GM21825 (cell line): ENCODE measurements around the gene BPHL.
A peak's percentile ranks its signal among the peaks of the same experiment; 100 is the strongest.
"Not testable (repeated sequence)": the region's sequence is repeated elsewhere in the genome, so short reads cannot be mapped to it uniquely, and the experiment has no call there.

ENCODE experiments used
- ATAC-seq: cut with Tn5 transposase; IDR thresholded peaks from one replicate; pipeline ENCODE4 v1.9.1; 2021; ENCODE audit warnings: mild to moderate bottlenecking, moderate library complexity; ENCODE audit not compliant: unreplicated experiment

BPHL gene

DNA sequence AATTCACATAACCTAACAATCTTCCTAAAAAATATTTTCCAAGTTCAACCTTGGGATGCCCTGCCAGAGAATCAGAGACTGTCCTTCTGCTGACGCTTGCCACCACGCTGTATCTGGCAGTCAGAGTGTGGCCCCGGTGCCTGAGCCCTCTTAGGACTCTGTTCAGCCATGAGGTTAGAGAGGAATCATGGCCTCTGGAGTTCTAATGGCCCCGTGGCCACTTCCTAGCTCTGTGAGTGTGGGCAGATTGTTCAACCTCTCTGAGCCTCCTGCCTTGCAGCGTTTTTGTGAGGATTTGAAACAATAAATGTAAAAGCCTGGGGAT is 2.2 kb downstream of the BPHL start:
- ATAC-seq = no peak

DNA sequence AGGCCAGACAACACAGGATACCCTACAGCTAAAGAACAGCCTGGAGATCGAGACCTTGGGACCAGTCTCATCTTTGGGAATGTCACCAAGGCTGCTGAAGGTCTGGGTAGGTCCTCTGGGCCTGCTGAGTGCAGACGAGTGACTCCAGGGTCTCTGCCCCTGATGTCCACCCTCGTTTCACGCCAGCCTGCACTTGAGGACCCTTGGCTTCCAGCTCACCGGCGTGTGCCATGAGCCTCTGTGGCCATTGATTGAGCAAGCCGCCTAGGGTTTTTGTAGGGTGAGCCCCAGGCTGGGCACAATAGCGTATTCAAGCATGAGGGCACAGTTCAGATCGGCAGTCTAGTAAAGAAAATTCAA is 4.3 kb downstream of the BPHL start:
- no peak for ATAC-seq

- no peak for ATAC-seq
These were observed 6.2 kb downstream of the BPHL start for GRCh38 chr6:3124667-3125066.

DNA sequence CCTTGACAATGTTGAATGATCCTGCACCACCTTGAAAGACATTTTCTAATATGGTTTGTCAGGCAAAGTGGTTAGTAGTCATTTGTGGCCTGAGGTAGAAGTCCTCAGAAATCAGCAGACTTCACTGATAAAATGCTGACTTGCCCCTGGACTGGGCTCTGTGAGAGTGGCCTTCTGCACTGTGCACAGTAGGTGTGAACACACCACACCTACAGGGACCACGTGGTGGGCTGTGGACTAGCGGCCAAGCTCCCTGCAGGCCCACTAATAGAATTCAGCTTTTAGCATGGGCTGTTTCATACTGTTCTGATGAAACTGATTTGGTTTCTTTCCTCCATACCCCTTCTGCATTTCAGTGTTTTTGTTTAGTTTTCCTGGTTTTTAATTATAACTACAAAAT is 7.3 kb downstream of the BPHL start:
- ATAC-seq = no peak

- no peak for ATAC-seq
These were observed 10.0 kb downstream of the BPHL start for GRCh38 chr6:3128356-3129108.

DNA sequence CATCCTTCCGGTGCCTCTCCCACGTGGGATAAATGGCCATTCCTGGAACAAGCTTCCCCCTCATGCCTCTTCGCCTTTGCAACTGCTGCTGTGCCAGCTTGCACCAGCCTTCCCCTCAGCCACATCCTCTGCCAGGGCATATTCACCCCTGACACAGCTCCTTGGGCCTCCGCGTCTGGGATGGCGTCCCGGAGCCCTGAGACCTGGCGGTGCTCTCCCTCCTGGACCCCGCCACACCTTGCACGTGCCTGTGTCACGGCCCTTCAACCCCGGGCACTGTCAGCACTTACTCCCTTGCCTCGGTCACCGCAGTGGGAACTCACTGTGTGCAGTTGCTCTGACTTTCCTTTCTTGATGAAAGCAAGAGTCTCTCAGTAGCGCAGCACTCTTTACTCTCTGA is 13.2 kb downstream of the BPHL start:
- no peak for ATAC-seq

DNA sequence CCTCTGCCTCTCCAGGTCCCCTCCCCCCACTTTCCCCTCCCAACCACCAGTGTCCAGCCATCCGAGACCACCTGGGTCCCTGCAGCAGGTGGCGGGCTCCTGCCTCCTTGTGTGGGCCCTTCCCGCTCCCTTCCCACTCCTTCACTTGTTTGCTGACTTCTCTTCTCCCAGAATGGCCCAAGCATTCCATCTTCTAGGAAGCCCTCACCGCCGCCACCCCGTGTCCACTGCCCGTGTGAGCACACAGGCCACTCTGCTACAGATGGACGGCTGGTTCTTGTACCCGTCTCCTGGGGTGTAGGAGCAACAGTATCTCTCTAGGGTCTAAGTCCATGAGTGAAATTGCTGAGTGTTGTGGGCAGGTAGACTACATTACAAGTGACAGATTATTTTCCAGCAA is 15.0 kb downstream of the BPHL start:
- no peak for ATAC-seq

DNA sequence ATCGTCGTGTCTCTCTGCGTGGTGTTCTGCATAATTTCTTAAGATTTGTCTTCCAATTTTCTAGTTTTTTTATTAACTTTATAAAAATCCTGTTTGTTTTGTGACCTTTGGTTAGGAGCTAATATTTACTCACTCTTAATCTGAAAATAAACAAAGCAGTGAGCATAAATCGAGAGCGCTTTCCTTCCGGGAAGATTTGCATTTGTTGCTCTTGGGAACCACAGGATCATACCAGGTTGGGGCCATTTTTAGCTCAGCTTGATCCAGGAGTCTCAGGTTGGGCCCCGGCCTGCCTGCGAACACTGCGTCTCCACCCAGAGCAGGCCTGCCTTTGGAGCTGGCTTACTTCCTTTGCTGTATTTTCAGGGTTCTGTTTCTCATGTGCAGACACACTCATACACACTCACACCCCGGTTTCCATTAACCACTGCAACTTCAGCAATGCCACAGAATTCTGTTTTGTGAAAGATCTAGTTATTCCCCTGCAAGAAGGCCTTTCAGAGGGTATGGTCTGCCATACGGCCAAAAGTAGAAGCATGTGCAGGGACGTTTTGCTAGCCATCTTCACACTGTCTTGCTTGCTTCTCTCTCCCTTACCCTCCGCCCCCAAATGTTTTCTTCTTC is 17.3 kb downstream of the BPHL start:
- ATAC-seq = no peak

DNA sequence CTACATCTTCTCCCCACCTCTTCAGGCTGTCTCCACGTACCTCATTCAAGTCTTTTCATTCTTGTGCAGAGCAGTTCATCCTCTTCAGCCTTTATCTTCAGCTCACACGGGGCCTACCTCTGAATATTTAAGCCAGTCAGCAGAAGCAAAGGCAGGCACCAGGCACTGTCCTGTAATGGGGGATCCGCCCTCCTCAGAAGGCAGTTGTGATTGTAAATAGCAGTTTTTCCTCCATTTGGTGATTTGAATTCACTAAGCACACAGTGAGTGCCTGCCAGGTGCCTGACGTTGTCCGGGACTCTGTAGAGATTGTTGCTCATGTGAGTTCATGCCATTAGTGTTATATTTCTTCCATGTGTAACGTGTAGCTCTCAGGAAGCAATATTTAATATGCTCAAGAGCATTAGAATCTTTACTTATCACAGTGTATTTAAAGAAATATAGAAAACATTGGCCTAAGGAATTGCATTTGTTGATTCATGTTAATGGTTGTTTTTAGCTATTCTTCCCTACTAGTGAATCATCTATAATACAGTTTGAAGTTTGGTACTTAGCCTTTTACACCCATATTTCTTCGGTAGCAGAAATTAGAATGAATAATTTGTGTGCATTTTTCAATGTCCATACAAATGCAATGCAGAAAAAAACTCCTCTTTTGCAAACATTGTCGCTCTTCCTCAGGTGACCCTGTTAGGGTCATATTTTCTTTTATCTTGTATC is 17.9 kb downstream of the BPHL start:
- no peak for ATAC-seq

- no peak for ATAC-seq
These were observed 18.7 kb downstream of the BPHL start for GRCh38 chr6:3137057-3137777.

DNA sequence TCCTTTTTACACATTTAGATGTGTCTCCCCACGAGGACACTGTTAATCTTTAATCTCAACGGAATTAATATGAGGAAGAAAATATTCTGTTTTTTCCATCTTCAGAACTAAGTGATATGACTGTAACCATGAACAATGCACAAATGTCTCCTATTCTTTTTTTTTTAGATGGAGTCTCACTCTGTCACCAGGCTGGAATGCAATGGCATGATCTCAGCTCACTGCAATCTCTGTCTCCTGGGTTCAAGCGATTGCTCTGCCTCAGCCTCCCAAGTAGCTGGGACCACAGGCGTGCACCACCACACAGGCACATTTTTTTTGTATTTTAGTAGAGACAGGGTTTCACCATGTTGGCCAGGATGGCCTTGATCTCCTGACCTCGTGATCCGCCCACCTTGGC is 19.4 kb downstream of the BPHL start:
- ATAC-seq = not testable (repeated sequence)

DNA sequence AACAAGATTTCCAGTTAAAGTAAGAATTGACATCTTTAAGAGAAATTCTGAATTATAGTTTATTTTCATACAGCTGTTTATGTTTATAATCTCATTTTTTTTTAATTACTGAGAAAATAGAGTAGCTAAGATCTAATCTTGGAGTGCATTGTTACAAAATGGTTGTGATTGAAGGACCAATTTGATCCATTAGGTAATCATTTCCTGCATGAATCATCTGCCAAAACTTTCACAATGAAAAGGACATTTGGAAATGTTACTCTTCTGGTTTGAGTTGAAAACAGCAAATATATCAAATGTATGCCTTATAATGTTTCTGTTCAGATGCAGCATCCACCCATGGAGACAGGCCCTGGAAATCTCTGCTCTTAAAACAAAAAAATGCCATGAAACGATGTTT is 19.8 kb downstream of the BPHL start:
- ATAC-seq = no peak

DNA sequence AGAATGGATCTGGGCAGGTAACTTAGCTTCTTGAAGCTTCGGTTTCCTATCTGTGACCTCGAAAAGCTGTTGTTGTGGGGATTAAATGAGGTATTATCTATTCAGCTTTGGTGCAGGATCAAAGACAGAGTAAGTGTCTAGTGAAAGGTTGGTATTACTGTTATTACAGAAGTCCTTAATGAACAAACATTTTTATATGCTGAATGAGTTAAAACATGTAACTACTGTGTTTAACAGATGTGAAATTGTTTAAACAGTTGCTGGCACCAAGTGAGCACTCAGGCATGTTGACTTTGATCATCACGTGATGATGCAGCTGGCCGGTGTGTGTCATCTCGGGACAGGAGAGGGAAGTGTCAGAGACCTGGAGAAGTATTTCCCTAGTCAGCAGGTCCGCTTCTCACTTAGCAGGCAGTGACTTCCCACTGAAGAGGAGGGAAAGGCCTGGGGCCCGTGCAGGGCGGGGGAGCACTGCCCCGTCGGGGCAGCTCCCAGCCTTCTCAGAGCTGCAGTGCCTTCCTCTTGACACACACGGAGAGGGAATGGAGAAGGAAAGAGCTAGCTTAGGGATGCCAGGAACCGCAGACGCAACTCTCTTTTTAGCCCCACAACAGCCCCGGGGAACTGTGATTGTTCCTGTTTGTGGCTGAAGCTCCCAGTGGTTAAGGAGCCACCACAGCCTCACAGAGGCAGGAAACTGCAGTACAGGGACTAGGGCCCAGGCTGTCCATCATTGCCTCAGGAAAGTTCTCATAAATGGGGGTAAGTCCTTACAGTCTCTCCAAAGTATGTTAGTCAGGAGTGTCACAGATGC is 20.8 kb downstream of the BPHL start:
- ATAC-seq = peak; percentile 74

DNA sequence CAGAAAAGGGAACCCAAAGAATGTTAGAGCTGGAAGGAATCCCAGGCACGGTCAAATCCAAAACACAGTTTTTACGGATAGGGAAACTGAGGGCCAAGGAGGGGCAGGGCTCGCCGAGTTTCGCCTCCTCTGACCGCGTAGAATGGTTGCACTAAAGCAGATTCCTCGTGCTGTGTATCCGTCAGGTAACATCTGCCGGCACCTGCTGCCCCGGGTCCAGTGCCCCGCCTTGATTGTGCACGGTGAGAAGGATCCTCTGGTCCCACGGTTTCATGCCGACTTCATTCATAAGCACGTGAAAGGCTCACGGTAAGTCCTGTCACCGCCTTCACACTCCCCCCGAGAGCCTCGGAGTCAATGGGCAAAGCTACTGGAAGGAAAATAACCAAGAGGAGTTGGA is 21.7 kb downstream of the BPHL start:
- no peak for ATAC-seq

DNA sequence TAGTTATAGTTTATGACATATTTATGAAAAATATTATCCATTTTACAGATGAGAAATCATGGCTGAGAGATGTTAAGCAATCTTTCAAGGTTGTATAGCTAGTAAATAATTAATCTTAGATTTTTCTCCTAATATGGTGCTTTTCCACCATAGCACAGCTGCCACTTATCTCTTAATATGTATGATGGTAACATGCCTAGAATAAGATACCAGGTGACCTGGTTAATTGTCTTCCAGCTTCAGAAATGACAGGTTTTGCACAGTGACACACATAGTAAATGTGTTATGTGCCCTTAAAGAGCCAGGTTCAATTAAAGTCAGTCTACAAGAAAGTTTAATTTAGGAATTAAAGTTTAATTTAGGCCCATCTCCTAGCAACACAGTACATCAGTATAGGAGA is 24.0 kb downstream of the BPHL start:
- ATAC-seq = no peak

- ATAC-seq = no peak
These were observed 24.6 kb downstream of the BPHL start for GRCh38 chr6:3143158-3143557.

GRCh38 chr6:3144571-3144970 is 26.1 kb downstream of the BPHL start:
- no peak for ATAC-seq

GRCh38 chr6:3147914-3148757 is 29.6 kb downstream of the BPHL start:
- ATAC-seq = no peak

DNA sequence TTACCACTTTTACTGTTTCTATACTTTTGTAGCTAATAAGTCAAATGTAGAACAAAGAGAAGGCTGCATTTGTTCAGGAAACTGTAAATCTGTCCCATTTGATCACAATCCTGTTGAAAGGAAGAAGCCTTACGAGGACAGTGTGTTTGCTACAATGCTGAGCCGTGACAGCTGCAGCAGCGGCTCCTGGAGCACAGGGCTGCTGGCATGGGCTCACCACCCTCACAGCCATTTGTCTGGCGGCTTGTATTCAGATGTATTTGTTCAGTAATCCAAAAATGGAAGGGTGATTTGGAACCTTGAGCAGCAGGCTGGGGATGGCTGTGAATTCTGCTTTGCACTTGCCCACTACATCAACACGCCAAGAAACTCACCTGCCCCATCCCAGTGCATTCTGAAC is 33.2 kb downstream of the BPHL start:
- no peak for ATAC-seq

DNA sequence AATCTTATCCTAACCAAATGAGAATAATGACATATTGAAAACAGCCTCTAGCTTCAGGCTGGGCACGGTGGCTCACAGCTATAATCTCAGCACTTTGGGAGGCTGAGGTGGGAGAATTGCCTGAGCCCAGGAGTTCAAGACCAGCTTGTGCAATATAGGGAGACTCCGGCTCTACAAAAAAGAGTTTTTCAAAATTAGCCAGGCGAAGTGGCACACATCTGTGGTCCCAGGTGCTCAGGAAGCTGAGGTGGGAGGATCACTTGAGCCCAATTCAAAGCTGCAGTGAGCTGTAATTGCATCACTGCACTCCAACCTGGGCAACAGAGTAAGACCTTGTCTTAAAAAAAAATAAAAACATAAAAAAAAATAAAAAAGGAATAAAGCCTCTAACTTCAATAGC is 34.2 kb downstream of the BPHL start:
- no peak for ATAC-seq
